GM19238 (cell line): ENCODE results near the gene BNC2.

Experiments used
- DNase-seq: peaks from one replicate; pipeline ENCODE4 v3.0.0; 2011; ENCODE audit warnings: low spot score; ENCODE audit not compliant: insufficient read length

Gene BNC2

DNA sequence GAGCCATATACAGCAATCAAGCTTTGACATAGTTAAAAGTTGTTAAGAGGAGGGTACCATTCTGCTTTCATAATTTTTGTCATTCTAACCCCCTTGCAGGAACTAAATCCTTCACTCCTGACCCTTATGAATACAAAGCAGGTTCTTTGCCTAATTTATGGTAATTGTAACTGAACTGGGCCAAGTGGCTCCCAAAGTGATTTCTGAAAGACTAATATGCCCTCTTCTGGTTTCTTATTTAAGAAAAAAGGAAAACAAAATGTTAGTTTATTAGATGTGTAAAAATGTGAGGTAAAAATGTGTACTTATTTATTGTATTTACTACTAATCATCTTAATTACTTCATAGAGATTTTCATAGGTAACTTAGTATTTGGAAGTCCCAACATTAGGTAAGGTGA lies 268.5 kb downstream of the BNC2 start:
- no peak for DNase-seq

DNA sequence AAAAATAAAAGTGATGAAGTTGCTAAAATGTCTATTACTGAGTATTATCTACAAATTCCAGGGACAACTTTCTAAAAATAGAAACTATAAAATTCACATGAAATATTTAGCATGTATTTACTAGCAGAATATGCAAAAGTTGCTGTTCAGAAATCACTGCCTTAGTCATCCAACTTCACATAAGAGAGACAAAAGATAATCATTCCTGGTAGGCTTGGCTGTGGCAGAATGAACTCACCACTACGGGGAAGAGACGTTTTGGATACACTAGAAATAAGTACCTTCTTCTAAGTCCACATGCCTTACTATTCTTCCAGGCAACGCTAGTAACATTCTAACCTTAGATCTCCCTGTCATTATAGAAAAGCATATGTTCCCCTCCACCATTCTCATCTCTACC lies 272.2 kb downstream of the BNC2 start:
- DNase-seq = no peak

DNA sequence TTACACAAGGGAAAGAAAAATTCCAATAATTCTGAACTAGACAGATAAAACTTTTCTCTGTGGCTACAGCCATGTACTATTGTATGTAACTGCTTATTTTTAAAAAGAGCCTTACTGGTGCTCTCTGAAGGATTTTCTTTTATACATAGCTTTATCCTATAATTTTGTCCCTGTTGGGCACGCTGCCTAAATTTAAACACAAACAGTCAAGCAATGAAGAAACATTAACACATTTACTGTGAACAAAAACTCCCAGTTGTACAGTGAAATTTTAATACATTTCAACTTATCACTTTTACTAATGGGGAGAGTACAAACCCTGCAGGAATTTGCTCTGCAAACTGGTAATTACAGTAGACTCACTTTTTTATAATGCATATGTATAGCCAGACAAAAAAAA lies 273.3 kb downstream of the BNC2 start:
- no peak for DNase-seq

DNA sequence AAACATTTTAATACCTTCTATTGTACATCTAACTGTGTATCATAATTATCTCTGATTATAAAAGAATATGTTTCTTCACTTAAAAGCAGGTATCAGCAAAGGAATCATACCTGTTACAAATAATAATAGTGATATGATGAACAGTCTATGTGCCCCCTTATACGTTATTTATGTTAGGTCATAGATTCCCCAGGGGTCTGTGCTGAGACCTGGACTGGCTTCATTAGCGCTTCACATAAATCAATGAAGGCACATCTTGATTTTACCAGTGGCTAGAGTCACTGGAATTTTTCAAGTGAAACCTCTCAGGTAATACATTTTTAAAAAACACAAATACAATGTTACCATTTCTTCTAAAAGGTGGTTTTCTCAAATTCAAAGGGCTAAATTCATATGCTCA lies 275.2 kb downstream of the BNC2 start:
- DNase-seq = no peak

DNA sequence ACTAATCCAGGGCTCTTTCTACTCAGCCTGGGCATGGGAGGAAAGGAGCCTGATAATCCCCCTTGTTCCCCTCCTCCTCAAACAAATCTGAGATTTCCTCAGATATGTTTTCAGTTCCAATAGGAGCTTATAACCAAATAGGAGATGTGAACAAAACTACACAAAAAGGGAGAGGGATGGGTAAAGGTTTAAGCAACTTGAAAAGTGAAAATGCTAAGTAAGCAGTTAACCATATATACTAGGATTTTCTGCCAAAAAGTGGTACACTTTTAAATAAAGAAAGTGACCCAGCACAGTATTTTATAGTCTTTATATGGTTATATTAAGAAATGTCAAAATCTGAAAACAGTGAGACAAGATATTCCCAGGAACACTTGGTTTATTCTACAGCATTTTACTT lies 275.7 kb downstream of the BNC2 start:
- DNase-seq = no peak

DNA sequence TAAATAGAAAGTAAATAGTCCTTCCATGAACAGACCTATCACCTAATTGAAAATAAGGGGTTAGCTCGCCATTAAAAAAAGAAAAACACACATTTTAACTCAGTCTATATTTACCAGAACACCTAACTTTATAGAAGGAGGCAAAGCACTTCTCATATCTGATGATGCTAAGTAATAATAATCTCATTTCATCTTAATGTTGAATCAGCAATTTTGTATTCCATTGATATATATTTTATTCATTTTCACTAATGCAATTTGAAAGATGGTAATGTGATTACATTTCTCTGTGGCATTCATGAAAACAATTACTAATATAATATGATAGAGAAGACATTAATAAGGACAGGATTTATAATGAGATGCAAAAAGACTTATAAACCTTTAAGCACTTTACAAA lies 276.7 kb downstream of the BNC2 start:
- DNase-seq = no peak

- no peak for DNase-seq
Measured at GRCh38 chr9:16591092-16591491, 279.4 kb downstream of the BNC2 start.

DNA sequence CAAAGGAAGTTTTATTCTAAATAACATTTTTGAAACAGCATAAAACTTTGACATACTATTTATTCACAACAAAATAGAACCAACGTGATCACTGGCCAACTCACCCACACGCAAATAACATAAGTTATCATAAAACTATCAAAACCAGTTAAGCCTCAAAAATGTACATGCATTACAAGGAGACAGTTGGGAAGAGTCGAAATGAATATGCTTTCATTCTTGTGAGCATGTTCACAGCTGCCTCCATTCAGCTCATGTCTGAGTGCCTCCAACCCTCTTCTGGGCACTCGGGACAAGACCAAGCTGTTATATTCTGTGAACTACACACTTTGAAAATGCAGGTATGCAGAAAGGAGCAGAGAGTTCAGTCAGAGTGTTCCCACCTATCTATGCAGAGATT lies 284.9 kb downstream of the BNC2 start:
- no peak for DNase-seq

- DNase-seq = no peak
Measured at GRCh38 chr9:16579872-16580432, 290.5 kb downstream of the BNC2 start.

DNA sequence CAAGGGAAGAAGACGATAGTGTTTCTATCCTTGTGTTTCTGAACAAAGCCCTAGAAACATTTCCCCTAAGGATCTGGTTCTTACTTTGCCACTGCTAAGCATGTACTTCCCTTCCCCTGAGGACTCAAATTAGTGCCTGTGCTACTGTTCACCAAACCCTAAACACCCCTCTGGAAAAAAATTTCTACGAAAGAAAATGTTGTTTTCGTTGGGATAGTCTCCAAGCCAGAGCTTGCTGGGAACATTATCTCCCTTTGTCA lies 294.6 kb downstream of the BNC2 start:
- DNase-seq = no peak

DNA sequence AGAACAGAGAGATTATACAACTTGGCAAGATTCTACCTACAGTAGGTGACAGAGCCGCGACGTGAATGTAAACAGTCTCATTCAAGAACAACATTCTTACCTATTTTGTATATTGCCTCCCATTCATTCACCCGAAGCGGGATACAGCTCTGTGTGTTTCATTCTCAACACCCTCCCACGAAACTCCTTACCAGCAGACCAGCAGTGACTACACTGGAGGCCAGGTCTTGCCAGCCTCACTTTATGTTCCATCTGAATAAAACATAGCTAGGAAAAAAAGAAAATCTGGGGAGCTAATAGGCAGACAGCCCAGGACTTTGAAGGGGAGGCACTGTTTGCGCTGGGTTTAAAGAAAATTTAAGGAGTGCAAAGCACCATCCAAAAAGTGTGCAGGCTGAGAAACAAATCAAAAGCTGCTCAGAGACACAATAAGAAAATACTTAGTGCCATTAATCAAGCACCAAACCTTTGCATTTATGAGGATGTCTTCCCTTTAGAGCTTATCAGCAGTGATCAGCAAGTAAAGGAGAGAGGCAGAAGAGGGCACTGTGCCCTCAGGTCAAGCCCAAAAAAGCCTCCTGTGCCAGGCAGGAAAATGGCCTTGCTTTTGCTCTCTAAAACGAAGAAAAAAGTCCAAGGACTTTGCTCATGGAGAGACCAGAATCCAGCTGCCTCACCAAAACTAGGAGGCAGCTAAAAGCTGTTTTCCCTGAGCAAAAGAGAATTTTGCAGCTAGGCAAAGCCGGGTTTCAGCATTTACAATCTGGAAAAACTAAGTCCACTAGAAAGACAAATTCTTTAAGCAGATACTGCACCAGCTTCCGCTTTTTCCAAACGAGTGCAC lies 295.1 kb downstream of the BNC2 start:
- no peak for DNase-seq

DNA sequence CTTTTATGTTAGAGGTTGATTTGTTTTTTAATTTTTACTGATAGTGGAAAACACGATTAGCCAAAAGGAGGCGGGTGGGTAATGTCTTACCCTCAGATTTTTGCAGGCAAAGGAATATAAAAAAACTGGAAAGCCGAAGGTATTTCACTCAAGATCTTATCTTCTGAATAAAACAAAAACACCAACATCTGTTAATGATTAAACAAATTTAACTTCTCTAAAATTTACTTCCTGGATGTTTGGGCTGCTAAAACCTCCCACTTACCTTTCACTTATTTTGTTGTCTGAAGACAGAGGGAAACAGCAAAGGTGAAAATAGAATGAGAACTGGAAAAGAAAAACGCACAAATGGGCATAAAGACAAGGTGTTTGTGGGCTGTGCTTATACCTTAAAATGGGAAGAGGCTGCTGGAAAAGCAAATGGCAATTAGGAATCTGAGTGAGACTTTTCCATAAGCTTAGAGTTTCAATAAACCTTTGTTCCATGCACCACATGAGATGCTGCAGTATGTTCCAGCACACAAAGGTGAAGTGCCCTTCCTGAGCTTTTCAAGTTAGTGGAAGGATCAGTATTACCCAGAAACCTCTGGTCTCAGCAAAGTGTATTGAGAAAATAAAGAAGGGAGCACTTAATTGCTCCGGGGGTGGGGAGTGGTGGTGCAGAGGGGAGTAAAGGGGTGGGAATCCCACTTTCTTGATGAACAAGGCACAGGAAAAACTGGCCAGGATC lies 298.3 kb downstream of the BNC2 start:
- DNase-seq = no peak

GRCh38 chr9:16571127-16571802 lies 299.2 kb downstream of the BNC2 start:
- DNase-seq = no peak

DNA sequence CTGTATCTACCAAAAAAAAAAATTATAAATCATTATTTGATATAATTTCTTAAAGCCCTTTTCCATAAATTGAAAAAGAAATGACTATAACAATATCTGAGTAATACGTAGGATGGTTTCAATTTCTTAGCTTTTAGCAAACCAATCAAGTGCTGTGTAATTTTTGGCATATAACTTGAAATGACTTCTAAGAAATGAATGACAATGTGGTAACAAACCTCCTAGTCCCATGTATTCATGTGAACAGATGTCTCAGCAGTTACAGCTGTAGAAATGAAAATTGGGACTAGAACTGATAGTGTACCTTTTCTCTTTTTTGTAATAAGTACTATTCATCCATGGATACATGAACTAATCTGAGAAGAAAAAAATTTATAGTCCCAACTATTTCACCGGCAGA lies 307.0 kb downstream of the BNC2 start:
- DNase-seq = no peak

DNA sequence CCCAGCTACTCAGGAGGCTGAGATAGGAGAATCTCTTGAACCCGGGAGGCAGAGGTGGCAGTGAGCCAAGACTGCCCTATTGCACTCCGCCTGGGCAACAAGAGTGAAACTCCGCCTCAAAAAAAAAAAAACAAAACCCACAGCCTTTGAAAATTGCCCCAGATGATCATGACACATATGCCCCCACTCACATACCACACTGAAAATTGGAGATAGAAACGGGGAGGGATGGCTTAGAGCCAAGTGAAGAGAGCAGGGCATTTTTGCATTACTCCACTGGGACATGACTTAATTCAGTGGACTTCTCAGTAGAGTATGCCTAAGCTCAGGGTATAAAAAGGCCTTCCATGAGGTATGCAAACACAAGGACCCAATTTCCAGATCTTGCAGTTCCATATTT lies 309.3 kb downstream of the BNC2 start:
- no peak for DNase-seq

DNA sequence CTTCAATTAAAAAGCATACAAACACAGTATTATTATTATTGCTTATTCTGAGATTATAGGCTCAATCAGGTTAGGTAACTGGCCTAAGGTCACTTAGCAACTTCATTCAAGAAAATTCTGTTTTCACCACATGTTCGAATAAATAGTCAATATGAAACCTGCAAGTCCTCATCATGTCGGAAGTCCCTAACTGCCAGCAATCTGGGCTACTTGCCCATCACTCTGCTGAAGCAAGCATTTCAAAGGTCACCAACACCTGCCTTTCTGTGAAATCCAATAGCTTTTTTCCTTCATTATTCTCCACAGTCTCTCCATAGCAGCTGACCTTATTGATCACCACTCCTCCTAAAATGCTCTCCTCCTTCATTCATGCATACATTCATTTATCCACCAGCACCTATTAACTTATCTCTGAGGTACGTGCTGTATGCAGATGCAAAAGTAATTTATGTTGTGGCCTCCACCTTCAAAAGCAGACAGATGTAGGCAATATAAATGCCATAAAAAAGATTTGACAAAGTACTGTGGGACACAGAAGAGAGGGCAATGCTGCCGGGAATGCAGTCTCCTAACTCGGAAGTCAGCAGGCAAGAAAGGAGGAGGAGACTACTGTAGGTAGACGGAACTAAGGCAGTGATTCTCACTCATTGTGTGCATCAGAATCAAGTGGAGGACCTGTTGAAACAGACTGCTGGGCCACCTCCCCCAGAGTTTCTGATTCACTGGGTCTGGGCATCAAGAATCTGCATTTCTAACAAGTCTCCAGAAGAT lies 310.9 kb downstream of the BNC2 start:
- DNase-seq = no peak

- DNase-seq = no peak
Measured at GRCh38 chr9:16555802-16556201, 314.7 kb downstream of the BNC2 start.

DNA sequence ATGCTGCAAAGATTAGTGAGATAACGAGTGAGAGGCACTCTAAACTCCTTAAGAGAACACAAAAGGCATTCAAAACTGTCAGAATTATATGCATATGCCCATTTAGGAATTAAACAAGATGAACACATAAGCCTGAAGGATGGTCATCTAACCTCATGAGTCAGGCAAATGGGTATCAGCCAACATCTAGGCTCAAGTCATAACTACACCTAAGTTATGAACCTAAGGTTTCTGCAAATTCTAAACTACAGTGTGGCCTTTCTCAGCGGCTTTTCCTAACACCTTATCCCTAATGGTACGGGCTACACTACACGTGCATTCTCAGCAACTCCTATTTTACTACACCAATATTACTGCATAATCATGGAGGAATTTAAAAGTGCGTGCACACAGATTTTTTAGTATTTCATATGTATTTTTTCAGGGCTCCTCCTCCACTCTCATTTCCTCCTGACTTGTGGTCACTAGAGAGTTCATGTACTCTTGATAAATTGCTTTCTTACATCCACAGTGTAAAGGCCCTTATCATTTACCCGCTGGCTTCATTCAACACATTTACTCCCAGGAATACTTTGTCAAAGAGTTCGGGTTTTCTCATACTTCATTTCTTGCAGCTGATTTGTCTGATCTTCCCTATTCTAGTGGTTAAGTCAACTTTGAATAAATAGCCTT lies 316.5 kb downstream of the BNC2 start:
- no peak for DNase-seq

DNA sequence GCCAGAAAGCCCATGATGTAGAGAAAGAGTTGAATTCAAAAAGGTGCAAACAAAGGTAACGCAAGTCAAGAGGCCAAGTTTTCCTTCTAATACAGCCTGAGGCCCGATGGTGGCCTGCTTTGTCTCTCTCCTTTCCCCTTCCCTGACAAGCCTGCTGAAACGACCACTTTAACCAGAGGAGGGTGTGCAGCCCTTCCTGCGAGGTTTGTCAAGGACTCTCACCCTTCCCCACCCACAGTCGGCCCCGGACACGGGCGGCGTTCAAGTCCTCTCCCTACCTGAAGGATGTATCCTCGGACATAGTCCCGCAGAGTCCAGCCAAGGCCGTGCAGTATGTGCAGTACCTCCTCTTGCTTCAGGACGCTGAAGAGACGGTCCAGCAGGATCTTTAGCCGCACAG lies 318.2 kb downstream of the BNC2 start:
- no peak for DNase-seq

DNA sequence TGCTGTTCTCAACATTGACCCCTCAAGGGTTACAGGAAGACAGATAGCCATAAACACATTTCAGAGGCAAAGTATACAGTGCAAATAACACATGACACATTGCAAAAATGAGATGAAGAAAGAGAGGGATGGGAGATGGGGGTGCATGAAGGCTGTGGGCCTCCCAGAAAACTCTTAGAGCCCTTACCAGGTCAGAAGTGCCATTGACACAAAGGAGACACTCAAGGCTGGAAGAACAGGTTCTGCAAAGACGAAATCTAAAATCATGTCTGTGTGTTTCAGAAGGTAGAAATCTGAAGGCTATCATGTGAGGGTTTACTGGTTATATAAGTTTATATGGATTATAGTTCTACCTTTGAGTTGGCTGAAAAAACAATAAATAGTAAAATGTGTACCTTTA lies 318.8 kb downstream of the BNC2 start:
- no peak for DNase-seq

- no peak for DNase-seq
Measured at GRCh38 chr9:16545639-16546038, 324.8 kb downstream of the BNC2 start.
